Heart left ventricle (tissue), 16 donors: ENCODE results near the gene LRMDA. TPM values are rescaled to one million over a fixed set of nuclear protein-coding genes. Genes with fewer than 3 reads are reported as not detected.

Experiments
- ATAC-seq, 4 donors: fragments of 200-7000 bp; cut with Tn5 transposase; one replicate each; pipeline ENCODE4 v1.9.1; 2020 to 2022; ENCODE audit warnings: moderate library complexity in 4 of 4, mild to moderate bottlenecking in 3 of 4, moderate number of reproducible peaks in 1 of 4
- DNase-seq, 5 donors: peaks; one replicate each; pipeline ENCODE4 v3.0.0-alpha.2; 2020
- H3K27ac ChIP-seq, 12 donors: fragments of 200-600 bp; sonication (generic) in 4 of 12; one replicate each; pipeline versions ENCODE4 v1.5.0 to v1.8.0; 2016 to 2022; ENCODE audit warnings: mild to moderate bottlenecking in 2 of 12
- H3K27me3 ChIP-seq, 9 donors: fragments of 200-600 bp; sonication (generic) in 2 of 9; one replicate each; pipeline versions ENCODE4 v1.5.1 to v1.8.0; 2016 to 2022; ENCODE audit warnings: mild to moderate bottlenecking in 3 of 9
- H3K36me3 ChIP-seq, 9 donors: fragments of 200-600 bp; sonication (generic) in 2 of 9; one replicate each; pipeline versions ENCODE4 v1.5.0 to v1.8.0; 2018 to 2022; ENCODE audit warnings: mild to moderate bottlenecking in 2 of 9
- H3K4me1 ChIP-seq, 12 donors: fragments of 200-600 bp; sonication (generic) in 4 of 12; one replicate each; pipeline versions ENCODE4 v1.5.0 to v1.8.0; 2016 to 2022; ENCODE audit warnings: mild to moderate bottlenecking in 3 of 12
- H3K4me3 ChIP-seq, 12 donors: fragments of 200-600 bp; sonication (generic) in 4 of 12; one replicate each; pipeline versions ENCODE4 v1.5.0 to v1.8.0; 2017 to 2022; ENCODE audit warnings: mild to moderate bottlenecking in 9 of 12, moderate library complexity in 4 of 12
- H3K9me3 ChIP-seq, 12 donors: fragments of 200-600 bp; sonication (generic) in 4 of 12; one replicate each; pipeline versions ENCODE4 v1.5.0 to v1.8.0; 2016 to 2022; ENCODE audit warnings: mild to moderate bottlenecking in 1 of 12
- CTCF ChIP-seq, 12 donors: fragments of 200-600 bp; sonication (generic) in 4 of 12; IDR thresholded peaks; one replicate each; pipeline versions ENCODE4 v1.5.0 to v1.8.0; 2018 to 2022; ENCODE audit warnings: antibody characterized with exemption in 12 of 12, mild to moderate bottlenecking in 5 of 12
- POLR2A ChIP-seq, 2 donors: fragments of 450-650 bp; IDR thresholded peaks; one replicate each; pipeline ENCODE4 v1.6.1; 2017; ENCODE audit warnings: antibody characterized with exemption in 2 of 2, mild to moderate bottlenecking in 2 of 2, moderate library complexity in 2 of 2
- WGBS, 4 donors: extraction: QIAGEN DNeasy Blood & Tissue Kit in 2 of 4; methylation state at CpG; one replicate each; pipeline versions ENCODE4 v1.1.5 to v1.1.7; 2013 to 2018; 5-methylcytosine and 5-hydroxymethylcytosine counted together
- intact Hi-C, 10 donors: fragments of 100-400 bp; cut with DNase I; formaldehyde crosslinking; loops; one replicate each; pipeline versions ENCODE4 v1.11.1 to v1.14.2; 2022
- polyA plus RNA-seq, 2 donors: library from polyadenylated mRNA; stranded (reverse); fragments of 200-250 nt; gene quantifications; one replicate each; pipeline ENCODE4 v1.2.3, GENCODE V29; 2013
- total RNA-seq, 9 donors: library from RNA; depleted of rRNA in 2 of 9; stranded (reverse); fragments of >200 nt in 2 of 9; fragmentation: NEBNext Ultra II Directional in 3 of 9; extraction: Animal tissue kit (Norgen Biotek cat#: 25700) in 3 of 9; gene quantifications; one replicate each; pipeline versions ENCODE4 v1.1.0 to v1.2.4, GENCODE V29; 2016 to 2023
- donor health status: ischemic (EF 13 %, LVEDD 7.1; RV severe dilation, severe dysfunction).
- donor health status: healthy with polysubstance abuse.
- donor health status: DM: no; HTN: yes; CAD: no.
- donor health status: DM: no; HTN: no; CAD: no.
- donor health status: ischemic (EF 25% LVEDD 6.9; RV normal size, moderate dysfunction).
- donor health status: ischemic (EF 25% LVEDD 5.7; RV mildly dilated, moderate dysfunction).
- donor health status: healthy.
- donor health status: DM: yes; HTN: yes; CAD: no.
- donor health status: ischemic (EF 35%, LVEDD 5.7; RV mildly dilated, moderate dysfunction).
- donor health status: nonischemic (EF 11% LVEDD 7.7; RV severe dilation, severe dysfunction).
- donor health status: DM: yes; HTN: yes; CAD: no.
- donor health status: PGD.
- donor health status: ischemic (EF 29% LVEDD 5.4; RV normal size, mild dysfunction).
- donor health status: nonischemic (EF 23%, LVEDD 6.1; RV moderate dilation, normal function).

Gene LRMDA
- total and polyA plus RNA-seq, 11 donors, result 2.4 to 34.4 (median 14.9) TPM

- WGBS, 4 donors, result 82 to 83% (median 82%) methylated on average over 12 of the region's 12 CpGs
- TF ChIP-seq CTCF (IDR thresholded peaks at IDR 0.05) (no peak), POLR2A (IDR thresholded peaks at IDR 0.05) (no peak)
- Histone ChIP-seq H3K9me3 (no peaks in the 10 kb centered on the region), H3K4me3 (no peak overlapping the region), H3K36me3 (no peaks in the 10 kb centered on the region), H3K27ac (no peak overlapping the region), H3K27me3 (no peaks in the 10 kb centered on the region), H3K4me1 (peaks cover 0 to 28% (median 0%) of the 10 kb centered on the region in 12 donors)
- intact Hi-C loops, result no loop called here
- DNase-seq, result no peak
- no peak for ATAC-seq
Measured at GRCh38 chr10:75957314-75958120, 526.1 kb downstream of the LRMDA start.

- 93 to 100% (median 99%) methylated on average over 4 of the region's 4 CpGs for WGBS, 4 donors
- TF ChIP-seq CTCF (IDR thresholded peaks at IDR 0.05) (no peak), POLR2A (IDR thresholded peaks at IDR 0.05) (no peak)
- ATAC-seq (no peak), DNase-seq (no peak)
- no peaks in the 10 kb centered on the region for H3K36me3 ChIP-seq
- H3K4me1 ChIP-seq, result peaks cover 0 to 28% (median 0%) of the 10 kb centered on the region in 12 donors
- intact Hi-C loops, result no loop called here
- H3K4me3 ChIP-seq, result no peak overlapping the region
- H3K27ac ChIP-seq, result no peak overlapping the region
- no peaks in the 10 kb centered on the region for H3K27me3 ChIP-seq
- no peaks in the 10 kb centered on the region for H3K9me3 ChIP-seq
Measured at GRCh38 chr10:75959209-75959608, 527.8 kb downstream of the LRMDA start.

GRCh38 chr10:75959912-75960311, 528.5 kb downstream of the LRMDA start:
- WGBS, 4 donors, result 82 to 92% (median 87%) methylated on average over 1 of the region's 1 CpG
- DNase-seq (no peak), ATAC-seq (no peak)
- no peaks in the 10 kb centered on the region for H3K27me3 ChIP-seq
- peaks cover 0 to 28% (median 0%) of the 10 kb centered on the region in 12 donors for H3K4me1 ChIP-seq
- TF ChIP-seq POLR2A (IDR thresholded peaks at IDR 0.05) (no peak), CTCF (IDR thresholded peaks at IDR 0.05) (no peak)
- intact Hi-C loops, result no loop called here
- no peaks in the 10 kb centered on the region for H3K36me3 ChIP-seq
- no peaks in the 10 kb centered on the region for H3K9me3 ChIP-seq
- H3K27ac ChIP-seq, result no peak overlapping the region
- no peak overlapping the region for H3K4me3 ChIP-seq

- 92 to 96% (median 95%) methylated on average over 5 of the region's 5 CpGs for WGBS, 4 donors
- peaks cover 0 to 9% (median 0%) of the 10 kb centered on the region in 12 donors for H3K4me1 ChIP-seq
- no peak overlapping the region for H3K4me3 ChIP-seq
- intact Hi-C loops, result no loop called here
- DNase-seq, result no peak
- H3K9me3 ChIP-seq, result no peaks in the 10 kb centered on the region
- no peak for ATAC-seq
- TF ChIP-seq POLR2A (IDR thresholded peaks at IDR 0.05) (no peak), CTCF (IDR thresholded peaks at IDR 0.05) (no peak)
- H3K36me3 ChIP-seq, result no peaks in the 10 kb centered on the region
- H3K27ac ChIP-seq, result no peak overlapping the region
- no peaks in the 10 kb centered on the region for H3K27me3 ChIP-seq
Measured at GRCh38 chr10:75962395-75963061, 531.1 kb downstream of the LRMDA start.
